ENCODE measurements around the gene TBC1D10A. TPM values are rescaled to one million over a fixed set of nuclear protein-coding genes. Genes with fewer than 3 reads are reported as not detected.

TBC1D10A gene
- total and polyA plus RNA-seq, 2 donors (not counting 1 experiment from before 2014, with no cell fraction given): 10.8 to 11.7 TPM

- TF ChIP-seq CTCF (conservative IDR thresholded peaks at IDR 0.05 in 1 of 2, IDR thresholded peaks at IDR 0.05 in 1 of 2; ENCODE audit: low read depth in 1 of 2, low read length in 2 of 2) (no peak), EZH2 (IDR thresholded peaks at IDR 0.05; ENCODE audit: low read length, missing control alignments) (no peak)
- Histone ChIP-seq H3K9me3 (ENCODE audit: control insufficient read depth, insufficient read depth, low read depth, low read length) (no peaks in the 10 kb centered on the region), H3K27me3 (ENCODE audit: control insufficient read depth, insufficient read depth, low read length) (no peaks in the 10 kb centered on the region), H3K36me3 (ENCODE audit: control insufficient read depth, insufficient read depth, low read length) (peaks cover 10% of the 10 kb centered on the region), H3K27ac (ENCODE audit: insufficient read depth, low read length) (peak overlapping the region; percentile 17), H2AFZ (ENCODE audit: low read length) (no peak overlapping the region), H3K4me2 (ENCODE audit: extremely low read depth, insufficient read depth, low read length) (peak overlapping the region; percentile 44), H3K4me1 (ENCODE audit: control insufficient read depth, extremely low read depth, insufficient read depth, low read length) (peaks cover 15% of the 10 kb centered on the region), H3K4me3 (replicated peaks in 1 of 4; ENCODE audit: control extremely low read depth in 1 of 4, insufficient read depth in 1 of 4, low read depth in 3 of 4, low read length in 4 of 4) (no peak overlapping the region), H4K20me1 (ENCODE audit: control insufficient read depth, extremely low read depth, insufficient read depth, low read length) (no peaks in the 10 kb centered on the region), H3K79me2 (ENCODE audit: control insufficient read depth, insufficient read depth, low read length) (no peaks in the 10 kb centered on the region), H3K9ac (ENCODE audit: insufficient read depth, low read length) (no peak overlapping the region)
- DNase-seq (ENCODE audit: low read depth in 2 of 2): peak; percentile 52 to 56
Measured at GRCh38 chr22:30290342-30291057, 36.2 kb downstream of the TBC1D10A start.

GRCh38 chr22:30289980-30290313, 36.8 kb downstream of the TBC1D10A start:
- Histone ChIP-seq H3K9ac (ENCODE audit: insufficient read depth, low read length) (no peak overlapping the region), H2AFZ (ENCODE audit: low read length) (no peak overlapping the region)

More at GRCh38 chr22:30289980-30290313, 36.8 kb downstream of the TBC1D10A start:
- Histone ChIP-seq H3K27ac (ENCODE audit: insufficient read depth, low read length) (peak overlapping the region; percentile 17), H4K20me1 (ENCODE audit: control insufficient read depth, extremely low read depth, insufficient read depth, low read length) (no peaks in the 10 kb centered on the region), H3K4me3 (replicated peaks in 1 of 4; ENCODE audit: control extremely low read depth in 1 of 4, insufficient read depth in 1 of 4, low read depth in 3 of 4, low read length in 4 of 4) (peak overlapping the region; percentile 24 to 49 (median 34)), H3K79me2 (ENCODE audit: control insufficient read depth, insufficient read depth, low read length) (no peaks in the 10 kb centered on the region), H3K36me3 (ENCODE audit: control insufficient read depth, insufficient read depth, low read length) (peaks cover 10% of the 10 kb centered on the region), H3K4me2 (ENCODE audit: extremely low read depth, insufficient read depth, low read length) (peak overlapping the region; percentile 44), H3K9me3 (ENCODE audit: control insufficient read depth, insufficient read depth, low read depth, low read length) (no peaks in the 10 kb centered on the region), H3K4me1 (ENCODE audit: control insufficient read depth, extremely low read depth, insufficient read depth, low read length) (peaks cover 15% of the 10 kb centered on the region), H3K27me3 (ENCODE audit: control insufficient read depth, insufficient read depth, low read length) (no peaks in the 10 kb centered on the region)
- TF ChIP-seq EZH2 (IDR thresholded peaks at IDR 0.05; ENCODE audit: low read length, missing control alignments) (no peak), CTCF (conservative IDR thresholded peaks at IDR 0.05 in 1 of 2, IDR thresholded peaks at IDR 0.05 in 1 of 2; ENCODE audit: low read depth in 1 of 2, low read length in 2 of 2) (no peak)
- no peak for DNase-seq (ENCODE audit: low read depth in 2 of 2)
